ENCODE data around the gene PCDH15. TPM values are rescaled to one million over a fixed set of nuclear protein-coding genes. Genes with fewer than 3 reads are reported as not detected.

Gene PCDH15
- total RNA-seq, 2 donors from 2014 or later = 0.58 to 0.95 TPM

DNA sequence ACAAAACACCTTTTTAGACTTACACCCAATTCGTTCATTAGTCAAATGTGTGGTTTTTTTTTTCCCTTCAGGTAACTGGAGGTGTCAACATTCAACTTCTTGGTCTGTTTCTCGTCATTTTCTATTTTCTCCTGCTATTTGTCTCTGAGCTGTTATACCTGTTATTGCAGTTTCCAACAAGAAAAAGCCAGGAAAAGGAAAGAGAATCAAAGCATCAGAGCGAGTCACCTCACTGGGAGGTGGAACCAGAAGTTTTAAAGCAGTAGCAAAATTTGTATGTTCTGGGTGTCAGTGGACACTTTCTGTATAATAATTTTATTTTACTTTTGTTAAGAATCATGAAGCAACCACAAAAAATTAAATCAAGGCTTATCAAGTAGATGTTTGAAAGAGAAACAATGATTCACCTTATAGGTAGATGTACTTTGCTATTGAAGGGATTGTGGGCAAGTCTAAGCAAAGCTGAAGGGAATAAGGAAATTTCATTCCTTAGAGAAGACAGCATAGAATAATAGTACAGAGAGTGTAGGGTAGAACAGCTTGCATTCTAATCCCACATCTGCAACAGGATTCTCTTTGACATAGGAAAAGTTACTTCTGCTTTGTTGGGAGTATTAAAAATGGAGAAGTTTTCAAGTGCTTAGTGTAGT lies 675.8 kb downstream of the PCDH15 start:
- H3K9me3 ChIP-seq (ENCODE audit: control insufficient read depth, low read length) = peaks cover 7% of the 10 kb centered on the region
- no peak overlapping the region for H3K27ac Mint-ChIP-seq
- peaks cover 4% of the 10 kb centered on the region for H3K9me3 Mint-ChIP-seq
- 67 to 87% methylated on average over 1 to 3 of the region's 3 CpGs for WGBS, 2 experiments (ENCODE audit: insufficient coverage in 1 of 2, insufficient read length in 1 of 2)
- no peak overlapping the region for H3K4me3 Mint-ChIP-seq
- TF ChIP-seq CTCF (conservative IDR thresholded peaks at IDR 0.05) = no peak
- no peaks in the 10 kb centered on the region for H3K4me1 ChIP-seq (ENCODE audit: control insufficient read depth, insufficient read depth, low read length)
- no peaks in the 10 kb centered on the region for H3K27me3 Mint-ChIP-seq (ENCODE audit: insufficient read depth)
- no peak overlapping the region for H3K27ac ChIP-seq (ENCODE audit: low read depth, low read length)
- H3K9ac ChIP-seq (ENCODE audit: extremely low read depth, low read length, poor library complexity, severe bottlenecking) = no peak overlapping the region
- H3K36me3 Mint-ChIP-seq (ENCODE audit: low read depth) = no peaks in the 10 kb centered on the region
- DNase-seq = no peak
- no peaks in the 10 kb centered on the region for H3K4me1 Mint-ChIP-seq
- H3K36me3 ChIP-seq (ENCODE audit: control insufficient read depth, insufficient read depth, low read length) = no peaks in the 10 kb centered on the region
- no peaks in the 10 kb centered on the region for H3K27me3 ChIP-seq (ENCODE audit: control insufficient read depth, insufficient read depth, low read length, poor library complexity, severe bottlenecking)
- no peak overlapping the region for H3K4me3 ChIP-seq (ENCODE audit: low read length)

GRCh38 chr10:54124209-54124885 lies 676.7 kb downstream of the PCDH15 start:
- H3K27me3 ChIP-seq (ENCODE audit: control insufficient read depth, insufficient read depth, low read length, poor library complexity, severe bottlenecking) = no peaks in the 10 kb centered on the region
- no peak for TF ChIP-seq CTCF (conservative IDR thresholded peaks at IDR 0.05)
- H3K4me3 ChIP-seq (ENCODE audit: low read length) = no peak overlapping the region
- no peaks in the 10 kb centered on the region for H3K27me3 Mint-ChIP-seq (ENCODE audit: insufficient read depth)
- no peak overlapping the region for H3K27ac ChIP-seq (ENCODE audit: low read depth, low read length)
- H3K9ac ChIP-seq (ENCODE audit: extremely low read depth, low read length, poor library complexity, severe bottlenecking) = no peak overlapping the region
- no peaks in the 10 kb centered on the region for H3K4me1 Mint-ChIP-seq
- peaks cover 7% of the 10 kb centered on the region for H3K9me3 ChIP-seq (ENCODE audit: control insufficient read depth, low read length)
- no peak for DNase-seq
- no peaks in the 10 kb centered on the region for H3K4me1 ChIP-seq (ENCODE audit: control insufficient read depth, insufficient read depth, low read length)
- H3K4me3 Mint-ChIP-seq = no peak overlapping the region
- 94 to 100% methylated on average over 2 to 5 of the region's 6 CpGs for WGBS, 2 experiments (ENCODE audit: insufficient coverage in 1 of 2, insufficient read length in 1 of 2)
- no peak overlapping the region for H3K27ac Mint-ChIP-seq
- H3K36me3 Mint-ChIP-seq (ENCODE audit: low read depth) = no peaks in the 10 kb centered on the region
- peaks cover 4% of the 10 kb centered on the region for H3K9me3 Mint-ChIP-seq
- no peaks in the 10 kb centered on the region for H3K36me3 ChIP-seq (ENCODE audit: control insufficient read depth, insufficient read depth, low read length)

GRCh38 chr10:54120806-54121205 lies 680.2 kb downstream of the PCDH15 start:
- H3K4me3 ChIP-seq (ENCODE audit: low read length) = no peak overlapping the region
- H3K4me1 Mint-ChIP-seq = no peaks in the 10 kb centered on the region
- WGBS, 2 experiments (ENCODE audit: insufficient coverage in 1 of 2, insufficient read length in 1 of 2) = 0% methylated on average over 1 of the region's 1 CpG; no CpG with 5 or more reads in 1 of the 2 experiments

More at GRCh38 chr10:54120806-54121205, 680.2 kb downstream of the PCDH15 start:
- Mint-ChIP-seq H3K27ac (no peak overlapping the region), H3K4me3 (no peak overlapping the region), H3K27me3 (ENCODE audit: insufficient read depth) (no peaks in the 10 kb centered on the region), H3K36me3 (ENCODE audit: low read depth) (peaks cover 2% of the 10 kb centered on the region), H3K9me3 (peaks cover 18% of the 10 kb centered on the region)
- no peak overlapping the region for H3K27ac ChIP-seq (ENCODE audit: low read depth, low read length)
- TF ChIP-seq CTCF (conservative IDR thresholded peaks at IDR 0.05) = no peak
- DNase-seq = no peak
- no peaks in the 10 kb centered on the region for H3K36me3 ChIP-seq (ENCODE audit: control insufficient read depth, insufficient read depth, low read length)
- H3K9me3 ChIP-seq (ENCODE audit: control insufficient read depth, low read length) = peaks cover 14% of the 10 kb centered on the region
- H3K4me1 ChIP-seq (ENCODE audit: control insufficient read depth, insufficient read depth, low read length) = no peaks in the 10 kb centered on the region
- H3K27me3 ChIP-seq (ENCODE audit: control insufficient read depth, insufficient read depth, low read length, poor library complexity, severe bottlenecking) = no peaks in the 10 kb centered on the region
- no peak overlapping the region for H3K9ac ChIP-seq (ENCODE audit: extremely low read depth, low read length, poor library complexity, severe bottlenecking)

Measured in endodermal cell (in vitro differentiated cells).